GM18951 (cell line): ENCODE results near the gene MSRB3.

Source experiments
- POLR2A ChIP-seq: IDR thresholded peaks from 4 replicates; pipeline ENCODE4 v1.6.1; 2011; ENCODE audit warnings: mild to moderate bottlenecking; ENCODE audit not compliant: insufficient read length, insufficient read depth; ENCODE audit errors: extremely low read depth
- in situ Hi-C: fragments of 300-500 bp; cut with MboI; formaldehyde crosslinking; loops from one replicate; pipeline ENCODE4 v1.12.0; 2022; ENCODE audit warnings: low sequenced_read_pairs, mixed read lengths, inconsistent platforms; ENCODE audit not compliant: unreplicated experiment

Gene MSRB3

GRCh38 chr12:65324056-65324455, 45.6 kb downstream of the MSRB3 start:
- no peak for TF ChIP-seq POLR2A
- in situ Hi-C loops = loop anchor here (25.0 kb wide), 2 partner anchors 763 to 1088 kb away; no protein-coding TSS in a partner anchor

GRCh38 chr12:65324551-65324950, 46.1 kb downstream of the MSRB3 start:
- in situ Hi-C loops = loop anchor here (25.0 kb wide), 2 partner anchors 763 to 1088 kb away; no protein-coding TSS in a partner anchor
- TF ChIP-seq POLR2A = no peak

- in situ Hi-C loops = no loop called here
- no peak for TF ChIP-seq POLR2A
These were observed 46.7 kb downstream of the MSRB3 start for GRCh38 chr12:65325183-65325582.

GRCh38 chr12:65326616-65327015, 48.1 kb downstream of the MSRB3 start:
- in situ Hi-C loops = no loop called here
- no peak for TF ChIP-seq POLR2A

- in situ Hi-C loops = no loop called here
- no peak for TF ChIP-seq POLR2A
These were observed 49.0 kb downstream of the MSRB3 start for GRCh38 chr12:65327207-65328076.

GRCh38 chr12:65329721-65330120, 51.2 kb downstream of the MSRB3 start:
- in situ Hi-C loops = no loop called here
- no peak for TF ChIP-seq POLR2A

- in situ Hi-C loops = no loop called here
- TF ChIP-seq POLR2A = no peak
These were observed 51.8 kb downstream of the MSRB3 start for GRCh38 chr12:65330331-65330730.

GRCh38 chr12:65331456-65331855, 53.0 kb downstream of the MSRB3 start:
- in situ Hi-C loops = no loop called here
- TF ChIP-seq POLR2A = no peak

GRCh38 chr12:65333649-65334048, 55.2 kb downstream of the MSRB3 start:
- TF ChIP-seq POLR2A = no peak
- in situ Hi-C loops = no loop called here

- no peak for TF ChIP-seq POLR2A
- in situ Hi-C loops = no loop called here
These were observed 56.0 kb downstream of the MSRB3 start for GRCh38 chr12:65334521-65334920.

- TF ChIP-seq POLR2A = no peak
- in situ Hi-C loops = no loop called here
These were observed 56.7 kb downstream of the MSRB3 start for GRCh38 chr12:65335021-65335714.

GRCh38 chr12:65335981-65336380, 57.5 kb downstream of the MSRB3 start:
- no peak for TF ChIP-seq POLR2A
- in situ Hi-C loops = no loop called here

GRCh38 chr12:65339161-65339560, 60.7 kb downstream of the MSRB3 start:
- in situ Hi-C loops = no loop called here
- no peak for TF ChIP-seq POLR2A

GRCh38 chr12:65343230-65343629, 64.7 kb downstream of the MSRB3 start:
- in situ Hi-C loops = no loop called here
- TF ChIP-seq POLR2A = no peak
